ENCODE results near the gene TBC1D22A.

The TBC1D22A gene

GRCh38 chr22:46762238-46763050 is at the start of gene TBC1D22A:
Gene TBC1D22A, plus strand, starts transcription at chr22:46762650. Its CDS starts 137 bp downstream, at chr22:46762787.
- peak; percentile 98 for DNase-seq

GRCh38 chr22:46714550-46714949 is 47.9 kb upstream of the TBC1D22A start:
- DNase-seq = no peak

GRCh38 chr22:46719921-46720320 is 42.5 kb upstream of the TBC1D22A start:
- no peak for DNase-seq

GRCh38 chr22:46721501-46722085 is 40.9 kb upstream of the TBC1D22A start:
- DNase-seq = no peak

- DNase-seq = no peak
Measured at GRCh38 chr22:46723882-46724281, 38.6 kb upstream of the TBC1D22A start.

- DNase-seq = no peak
Measured at GRCh38 chr22:46725096-46725495, 37.4 kb upstream of the TBC1D22A start.

- no peak for DNase-seq
Measured at GRCh38 chr22:46726066-46726985, 36.1 kb upstream of the TBC1D22A start.

- no peak for DNase-seq
Measured at GRCh38 chr22:46726986-46727317, 35.5 kb upstream of the TBC1D22A start.

- DNase-seq = no peak
Measured at GRCh38 chr22:46727813-46728364, 34.6 kb upstream of the TBC1D22A start.

GRCh38 chr22:46728470-46728869 is 34.0 kb upstream of the TBC1D22A start:
- no peak for DNase-seq

- DNase-seq = no peak
Measured at GRCh38 chr22:46730568-46731245, 31.7 kb upstream of the TBC1D22A start.

GRCh38 chr22:46731246-46732040 is 31.0 kb upstream of the TBC1D22A start:
- no peak for DNase-seq

GRCh38 chr22:46732041-46732379 is 30.4 kb upstream of the TBC1D22A start:
- DNase-seq = no peak

GRCh38 chr22:46732513-46732912 is 29.9 kb upstream of the TBC1D22A start:
- DNase-seq = no peak

GRCh38 chr22:46734213-46734722 is 28.2 kb upstream of the TBC1D22A start:
- DNase-seq = peak; percentile 43

GRCh38 chr22:46734830-46735453 is 27.5 kb upstream of the TBC1D22A start:
- DNase-seq = peak; percentile 71

- DNase-seq = no peak
Measured at GRCh38 chr22:46735747-46736608, 26.5 kb upstream of the TBC1D22A start.

GRCh38 chr22:46736705-46737104 is 25.7 kb upstream of the TBC1D22A start:
- DNase-seq = no peak

GRCh38 chr22:46737105-46737975 is 25.1 kb upstream of the TBC1D22A start:
- DNase-seq = peak; percentile 64

Measured in hematopoietic multipotent progenitor cell treated with erythropoietin and hydrocortisone succinate and interleukin-3 and kit ligand, for 4 days (in vitro differentiated cells).